Endothelial cell of umbilical vein (primary cell): ENCODE data around the gene C15orf61. TPM values are rescaled to one million over a fixed set of nuclear protein-coding genes. Genes with fewer than 3 reads are reported as not detected.

Experiments used
- BruUV-seq: library from RNA; stranded (reverse); fragments of 400-500 nt; replicated peaks from 2 replicates; lab custom pipeline; 2021; lab: Mats Ljungman, UMichigan
- CTCF ChIA-PET: fragments of 300-600, 350-600 bp; sonication (Branson Sonifier 250); formaldehyde crosslinking; loops from one replicate; lab custom pipeline; 2021; ENCODE audit warnings: antibody characterized with exemption, inconsistent platforms; lab: Charles Lee
- POLR2A ChIA-PET: fragments of 300-600, 350-600 bp; sonication (Branson Sonifier 250); formaldehyde crosslinking; loops from one replicate; lab custom pipeline; 2021; ENCODE audit warnings: antibody characterized with exemption, inconsistent platforms; lab: Charles Lee
- DNase-seq: peaks from one replicate; pipeline ENCODE4 v3.0.0-alpha.2; 2011; ENCODE audit warnings: low read depth, low spot score
- FAIRE-seq: peaks from 2 replicates; lab custom pipeline; 2011; peaks lifted over from hg19 to GRCh38; lab: Jason Lieb, UNC
- H2AFZ ChIP-seq: 2 replicates; pipeline ENCODE4 v1.6.0; 2012; ENCODE audit warnings: low read depth, low read length, control low read depth, inconsistent platforms
- H3K27ac ChIP-seq: 2 replicates; pipeline ENCODE4 v1.5.1; 2011; ENCODE audit warnings: low read depth, mild to moderate bottlenecking, control low read depth, low read length, moderate library complexity; ENCODE audit not compliant: insufficient read depth
- H3K27me3 ChIP-seq, 2 experiments: 2 replicates each; pipeline versions ENCODE4 v1.6.0 to v1.6.1; 2011; ENCODE audit warnings: low read length in 2 of 2, mixed read lengths in 1 of 2; ENCODE audit not compliant: control insufficient read depth in 2 of 2, insufficient read depth in 2 of 2
- H3K36me3 ChIP-seq, 2 experiments: 2 replicates in 1 of 2; 3 replicates in 1 of 2; pipeline ENCODE4 v1.5.1; 2011; ENCODE audit warnings: low read length in 2 of 2, mild to moderate bottlenecking in 1 of 2, moderate library complexity in 1 of 2; ENCODE audit not compliant: control insufficient read depth in 2 of 2, insufficient read depth in 2 of 2; ENCODE audit errors: extremely low read depth in 1 of 2
- H3K4me1 ChIP-seq: 3 replicates; pipeline ENCODE4 v1.5.1; 2011; ENCODE audit warnings: mild to moderate bottlenecking, low read length; ENCODE audit not compliant: control insufficient read depth, insufficient read depth; ENCODE audit errors: extremely low read depth
- H3K4me2 ChIP-seq: 2 replicates; pipeline ENCODE4 v1.6.1; 2011; ENCODE audit warnings: low read length, control low read depth, mixed read lengths; ENCODE audit not compliant: insufficient read depth
- H3K4me3 ChIP-seq, 3 experiments: fragments of 200-600 bp in 1 of 3; sonication (generic), shearing (Covaris generic) in 1 of 3; replicated peaks in 1 of 3; 2 replicates each; pipeline ENCODE4 v1.5.1; 2011 to 2016; ENCODE audit warnings: control low read depth in 3 of 3, low read length in 3 of 3, mild to moderate bottlenecking in 2 of 3, inconsistent platforms in 1 of 3, low read depth in 1 of 3, moderate library complexity in 1 of 3; ENCODE audit not compliant: insufficient read depth in 1 of 3
- H3K79me2 ChIP-seq: 2 replicates; pipeline ENCODE4 v1.6.0; 2012; ENCODE audit warnings: low read length, inconsistent platforms; ENCODE audit not compliant: control insufficient read depth, insufficient read depth
- H3K9ac ChIP-seq: replicated peaks from 2 replicates; pipeline ENCODE3; 2011; ENCODE audit warnings: low read length, control low read depth; ENCODE audit not compliant: insufficient read depth; ENCODE audit errors: extremely low read depth
- H3K9me1 ChIP-seq: replicated peaks from 3 replicates; pipeline ENCODE4 v1.6.0; 2011; ENCODE audit warnings: mild to moderate bottlenecking, low read length; ENCODE audit not compliant: control insufficient read depth, insufficient read depth; ENCODE audit errors: extremely low read depth
- H3K9me3 ChIP-seq: replicated peaks from 2 replicates; pipeline ENCODE4 v1.5.1; 2012; ENCODE audit warnings: low read length, inconsistent platforms; ENCODE audit not compliant: control insufficient read depth, insufficient read depth
- H4K20me1 ChIP-seq: replicated peaks from 2 replicates; pipeline ENCODE3; 2011; ENCODE audit warnings: mild to moderate bottlenecking, low read length; ENCODE audit not compliant: control insufficient read depth, insufficient read depth; ENCODE audit errors: extremely low read depth
- EZH2 ChIP-seq: IDR thresholded peaks from 2 replicates; pipeline ENCODE4 v1.6.1; 2012; ENCODE audit warnings: borderline replicate concordance, low read depth, mild to moderate bottlenecking, moderate library complexity, low read length, inconsistent platforms; ENCODE audit not compliant: severe bottlenecking
- FOS ChIP-seq: IDR thresholded peaks from 2 replicates; pipeline ENCODE4 v1.6.1; 2011; ENCODE audit warnings: mild to moderate bottlenecking, low read length, moderate library complexity, borderline replicate concordance; ENCODE audit not compliant: insufficient read depth
- GATA2 ChIP-seq: IDR thresholded peaks from 2 replicates; pipeline ENCODE4 v1.7.0; 2011; ENCODE audit warnings: low read depth, mild to moderate bottlenecking, moderate library complexity, mixed read lengths, low read length; ENCODE audit not compliant: insufficient read length, insufficient read depth
- JUN ChIP-seq: IDR thresholded peaks from 2 replicates; pipeline ENCODE4 v1.6.1; 2011; ENCODE audit warnings: borderline replicate concordance, low read depth; ENCODE audit not compliant: insufficient read length, insufficient read depth
- MYC ChIP-seq: IDR thresholded peaks from one replicate; pipeline ENCODE4 v1.6.1; 2011; ENCODE audit warnings: mild to moderate bottlenecking, low read depth, low read length
- POLR2A ChIP-seq: IDR thresholded peaks from 2 replicates; pipeline ENCODE4 v1.6.1; 2012; ENCODE audit warnings: low read depth, mild to moderate bottlenecking, control low read depth, low read length
- POLR2AphosphoS5 ChIP-seq: IDR thresholded peaks from 2 replicates; pipeline ENCODE4 v1.6.1; 2012; ENCODE audit warnings: low read depth, mild to moderate bottlenecking, control low read depth, low read length, moderate library complexity; ENCODE audit not compliant: insufficient read depth
- dilution Hi-C: fragments of 300-500 bp; cut with MboI; formaldehyde crosslinking; loops from one replicate; pipeline ENCODE4 v1.15.0; 2019; ENCODE audit warnings: low sequenced_read_pairs; ENCODE audit not compliant: extremely low pct_ligation_motif_present
- intact Hi-C: fragments of 100-400 bp; cut with micrococcal nuclease; formaldehyde crosslinking; loops from one replicate; pipeline ENCODE4 v1.10.0; 2022
- polyA plus RNA-seq, 4 experiments: library from polyadenylated mRNA; depleted of rRNA in 3 of 4; stranded (reverse) in 3 of 4; unstranded in 1 of 4; fragments of >200 nt; gene quantifications; 2 replicates each; pipeline versions ENCODE4 v1.2.1 to v1.2.3, GENCODE V29; 2011 to 2012; ENCODE audit warnings: missing spikeins in 1 of 4
- total RNA-seq: library from RNA; stranded (reverse); gene quantifications from 2 replicates; pipeline ENCODE4 v1.2.3, GENCODE V29; 2021
- TF ChIP-seq, protein P1 (sequence below): IDR thresholded peaks from 2 replicates; pipeline ENCODE4 v1.6.1; 2011; ENCODE audit not compliant: insufficient read depth, insufficient read length
- TF ChIP-seq, protein P2 (sequence below), 2 donors: IDR thresholded peaks; 1 replicate in 1 of 2; 2 replicates in 1 of 2; pipeline ENCODE4 v1.5.1; 2011; ENCODE audit warnings: low read length in 2 of 2, mild to moderate bottlenecking in 2 of 2, moderate library complexity in 2 of 2, control low read depth in 1 of 2, inconsistent platforms in 1 of 2, low read depth in 1 of 2; ENCODE audit not compliant: insufficient read depth in 1 of 2; ENCODE audit errors: extremely low read depth in 1 of 2

The C15orf61 gene
- total and polyA plus RNA-seq, 2 donors (not counting 3 experiments of a cell fraction or from before 2014, with no cell fraction given): 3.2 to 4.1 TPM

DNA sequence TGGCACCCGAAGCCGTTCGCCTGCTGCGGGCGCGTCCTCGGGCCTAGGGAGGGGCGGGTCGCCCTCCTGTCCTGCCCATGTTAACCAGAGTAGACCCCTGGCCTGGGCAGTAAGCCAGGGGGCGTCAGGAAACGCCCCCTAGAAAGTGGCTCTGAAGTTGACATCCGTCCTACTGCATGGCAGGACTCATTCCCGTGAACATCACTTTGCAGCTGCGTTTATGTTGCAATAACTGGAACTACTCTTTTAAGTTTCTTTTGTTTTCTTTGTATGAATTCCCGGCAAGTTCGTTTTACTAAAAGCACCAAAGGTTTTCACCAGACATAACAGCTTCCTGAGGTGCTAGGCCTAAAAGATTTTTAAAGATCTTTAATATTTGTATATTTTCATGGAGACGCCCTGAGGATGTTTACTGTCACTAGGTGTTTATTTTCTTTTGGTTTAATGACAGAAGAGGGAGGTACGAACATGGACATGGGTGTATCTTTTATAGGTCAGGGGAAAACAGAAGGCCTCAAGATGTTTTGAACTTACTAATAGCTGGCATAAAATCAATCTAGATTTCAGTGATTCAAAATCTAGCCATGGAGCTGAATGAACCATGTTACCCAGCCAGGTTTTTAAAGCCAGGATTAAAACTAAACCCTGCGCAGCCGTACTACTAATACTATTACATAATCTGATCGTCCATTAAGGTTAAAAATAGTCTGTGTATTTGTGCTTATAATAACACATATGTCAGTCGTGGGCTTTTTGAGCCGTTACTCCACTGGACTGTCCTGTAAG lies 1.0 kb downstream of the C15orf61 start:
- TSS peak; percentile 57 for BruUV-seq
- peaks cover 27% of the 10 kb centered on the region for H3K79me2 ChIP-seq
- CTCF ChIA-PET: interaction anchor here (1.6 to 2.3 kb wide), 5 partner anchors 20 to 314 kb away, joined by 4 to 8 read pairs (median 7); partner anchors contain the start of gene MAP2K5

More for the DNA sequence above, 1.0 kb downstream of the C15orf61 start:
- Histone ChIP-seq H3K27ac (peak overlapping the region; percentile 63), H4K20me1 (no peaks in the 10 kb centered on the region), H3K4me1 (peaks cover 17% of the 10 kb centered on the region), H3K4me3 (peak overlapping the region; percentile 77 to 95 (median 81)), H3K9me3 (no peaks in the 10 kb centered on the region), H3K9me1 (no peaks in the 10 kb centered on the region), H3K4me2 (peak overlapping the region; percentile 98), H2AFZ (peak overlapping the region; percentile 79), H3K27me3 (no peaks in the 10 kb centered on the region), H3K36me3 (no peaks in the 10 kb centered on the region), H3K9ac (peak overlapping the region; percentile 87)
- DNase-seq: peak; percentile 57
- dilution Hi-C loops: no loop called here
- intact Hi-C loops: loop anchor here (1.0 to 2.0 kb wide), 4 partner anchors 20 to 318 kb away; partner anchors contain the start of genes MAP2K5 and RNU6-1
- FAIRE-seq: peak; percentile 65
- TF ChIP-seq JUN (no peak), POLR2A (no peak), MYC (no peak), EZH2 (no peak), POLR2AphosphoS5 (no peak), GATA2 (no peak), FOS (no peak)
- TF ChIP-seq, protein P1, sequence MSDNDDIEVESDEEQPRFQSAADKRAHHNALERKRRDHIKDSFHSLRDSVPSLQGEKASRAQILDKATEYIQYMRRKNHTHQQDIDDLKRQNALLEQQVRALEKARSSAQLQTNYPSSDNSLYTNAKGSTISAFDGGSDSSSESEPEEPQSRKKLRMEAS: no peak
- TF ChIP-seq, protein P2, sequence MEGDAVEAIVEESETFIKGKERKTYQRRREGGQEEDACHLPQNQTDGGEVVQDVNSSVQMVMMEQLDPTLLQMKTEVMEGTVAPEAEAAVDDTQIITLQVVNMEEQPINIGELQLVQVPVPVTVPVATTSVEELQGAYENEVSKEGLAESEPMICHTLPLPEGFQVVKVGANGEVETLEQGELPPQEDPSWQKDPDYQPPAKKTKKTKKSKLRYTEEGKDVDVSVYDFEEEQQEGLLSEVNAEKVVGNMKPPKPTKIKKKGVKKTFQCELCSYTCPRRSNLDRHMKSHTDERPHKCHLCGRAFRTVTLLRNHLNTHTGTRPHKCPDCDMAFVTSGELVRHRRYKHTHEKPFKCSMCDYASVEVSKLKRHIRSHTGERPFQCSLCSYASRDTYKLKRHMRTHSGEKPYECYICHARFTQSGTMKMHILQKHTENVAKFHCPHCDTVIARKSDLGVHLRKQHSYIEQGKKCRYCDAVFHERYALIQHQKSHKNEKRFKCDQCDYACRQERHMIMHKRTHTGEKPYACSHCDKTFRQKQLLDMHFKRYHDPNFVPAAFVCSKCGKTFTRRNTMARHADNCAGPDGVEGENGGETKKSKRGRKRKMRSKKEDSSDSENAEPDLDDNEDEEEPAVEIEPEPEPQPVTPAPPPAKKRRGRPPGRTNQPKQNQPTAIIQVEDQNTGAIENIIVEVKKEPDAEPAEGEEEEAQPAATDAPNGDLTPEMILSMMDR (IDR thresholded peaks at IDR 0.05; ENCODE audit: extremely low read depth in 1 of 2, insufficient read depth in 1 of 2, low read depth in 1 of 2, low read length in 2 of 2): no peak
- POLR2A ChIA-PET: no interaction called here
